Measurements from ENCODE around the gene SFI1. TPM values are rescaled to one million over a fixed set of nuclear protein-coding genes. Genes with fewer than 3 reads are reported as not detected.
A peak's percentile ranks its signal among the peaks of the same experiment; 100 is the strongest.

The SFI1 gene
- total and polyA plus RNA-seq, 2 of the 8 experiments (the other 6 are each of a cell fraction or from before 2014, with no cell fraction given): 10.4 to 30.1 TPM

DNA sequence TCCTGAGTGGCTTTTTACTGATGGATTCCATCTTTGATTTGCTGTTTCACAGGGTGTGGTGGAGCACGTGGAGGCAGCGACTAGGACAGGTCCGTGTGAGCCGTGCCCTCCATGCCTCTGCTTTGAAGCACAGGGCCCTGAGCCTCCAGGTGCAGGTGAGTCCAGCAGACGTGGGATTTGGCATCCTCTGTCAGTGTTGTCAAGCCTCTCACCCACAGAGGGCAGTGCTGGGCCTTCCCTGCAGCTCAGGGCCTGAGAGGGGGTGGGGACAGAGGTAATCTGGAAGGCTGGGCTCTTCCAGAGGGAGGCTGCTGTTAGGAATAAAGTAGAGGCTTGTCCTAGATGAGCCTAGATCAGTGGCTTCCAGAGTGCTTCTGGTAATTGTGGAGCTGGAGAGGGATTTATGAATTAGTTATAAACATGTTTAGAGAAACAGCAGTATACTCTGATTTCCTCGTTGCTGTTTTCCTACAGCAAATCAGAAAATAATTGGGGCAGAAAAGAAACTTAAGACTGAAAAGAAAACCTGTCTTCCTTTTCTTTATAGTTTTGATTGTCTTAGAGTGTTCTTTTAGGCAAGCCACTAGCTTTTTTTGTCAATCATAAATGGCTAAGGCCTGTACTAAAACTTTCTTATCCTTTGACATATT, 65.0 kb downstream of the SFI1 start (continued):
- TF ChIP-seq, protein P1, sequence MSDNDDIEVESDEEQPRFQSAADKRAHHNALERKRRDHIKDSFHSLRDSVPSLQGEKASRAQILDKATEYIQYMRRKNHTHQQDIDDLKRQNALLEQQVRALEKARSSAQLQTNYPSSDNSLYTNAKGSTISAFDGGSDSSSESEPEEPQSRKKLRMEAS (IDR thresholded peaks at IDR 0.05): peak; percentile 87
- TF ChIP-seq BRCA1 (IDR thresholded peaks at IDR 0.05; ENCODE audit: low read depth, low read length) (no peak), POLR2A (IDR thresholded peaks at IDR 0.05; ENCODE audit: control extremely low read depth in 1 of 2, low read depth in 2 of 2, low read length in 2 of 2) (no peak)
- TF ChIP-seq, protein P2, sequence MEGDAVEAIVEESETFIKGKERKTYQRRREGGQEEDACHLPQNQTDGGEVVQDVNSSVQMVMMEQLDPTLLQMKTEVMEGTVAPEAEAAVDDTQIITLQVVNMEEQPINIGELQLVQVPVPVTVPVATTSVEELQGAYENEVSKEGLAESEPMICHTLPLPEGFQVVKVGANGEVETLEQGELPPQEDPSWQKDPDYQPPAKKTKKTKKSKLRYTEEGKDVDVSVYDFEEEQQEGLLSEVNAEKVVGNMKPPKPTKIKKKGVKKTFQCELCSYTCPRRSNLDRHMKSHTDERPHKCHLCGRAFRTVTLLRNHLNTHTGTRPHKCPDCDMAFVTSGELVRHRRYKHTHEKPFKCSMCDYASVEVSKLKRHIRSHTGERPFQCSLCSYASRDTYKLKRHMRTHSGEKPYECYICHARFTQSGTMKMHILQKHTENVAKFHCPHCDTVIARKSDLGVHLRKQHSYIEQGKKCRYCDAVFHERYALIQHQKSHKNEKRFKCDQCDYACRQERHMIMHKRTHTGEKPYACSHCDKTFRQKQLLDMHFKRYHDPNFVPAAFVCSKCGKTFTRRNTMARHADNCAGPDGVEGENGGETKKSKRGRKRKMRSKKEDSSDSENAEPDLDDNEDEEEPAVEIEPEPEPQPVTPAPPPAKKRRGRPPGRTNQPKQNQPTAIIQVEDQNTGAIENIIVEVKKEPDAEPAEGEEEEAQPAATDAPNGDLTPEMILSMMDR (IDR thresholded peaks at IDR 0.05; ENCODE audit: control extremely low read depth in 1 of 3, insufficient read depth in 1 of 3, low read depth in 1 of 3, low read length in 3 of 3): peak; percentile 84 to 97 (median 96)
